Activated naive CD4-positive, alpha-beta T cell treated with anti-CD3 and anti-CD28 coated beads, Interleukin-2, amount 50 U/mL, for 24 hours (primary cell): ENCODE data around the gene KCNMA1.

ENCODE experiments used
- H3K27ac Mint-ChIP-seq: one replicate; pipeline ENCODE4 v1.8.0; 2021; ENCODE audit warnings: mild to moderate bottlenecking, mixed read lengths
- H3K27me3 Mint-ChIP-seq: one replicate; pipeline ENCODE4 v1.8.0; 2021; ENCODE audit warnings: mixed read lengths
- H3K36me3 Mint-ChIP-seq: one replicate; pipeline ENCODE4 v1.8.0; 2021; ENCODE audit warnings: mixed read lengths
- H3K4me1 Mint-ChIP-seq: one replicate; pipeline ENCODE4 v1.8.0; 2021; ENCODE audit warnings: mixed read lengths
- H3K4me3 Mint-ChIP-seq: one replicate; pipeline ENCODE4 v1.8.0; 2021; ENCODE audit warnings: mild to moderate bottlenecking, mixed read lengths
- H3K9me3 Mint-ChIP-seq: one replicate; pipeline ENCODE4 v1.8.0; 2021; ENCODE audit warnings: mixed read lengths

The KCNMA1 gene

GRCh38 chr10:77263700-77264099 is 373.9 kb downstream of the KCNMA1 start:
- Mint-ChIP-seq H3K27ac (no peak overlapping the region), H3K27me3 (no peaks in the 10 kb centered on the region), H3K4me3 (no peak overlapping the region), H3K36me3 (no peaks in the 10 kb centered on the region), H3K9me3 (no peaks in the 10 kb centered on the region), H3K4me1 (peaks cover 6% of the 10 kb centered on the region)

GRCh38 chr10:77261146-77261545 is 376.5 kb downstream of the KCNMA1 start:
- peaks cover 6% of the 10 kb centered on the region for H3K4me1 Mint-ChIP-seq
- H3K9me3 Mint-ChIP-seq: no peaks in the 10 kb centered on the region
- no peaks in the 10 kb centered on the region for H3K27me3 Mint-ChIP-seq
- H3K27ac Mint-ChIP-seq: no peak overlapping the region
- no peaks in the 10 kb centered on the region for H3K36me3 Mint-ChIP-seq
- no peak overlapping the region for H3K4me3 Mint-ChIP-seq

DNA sequence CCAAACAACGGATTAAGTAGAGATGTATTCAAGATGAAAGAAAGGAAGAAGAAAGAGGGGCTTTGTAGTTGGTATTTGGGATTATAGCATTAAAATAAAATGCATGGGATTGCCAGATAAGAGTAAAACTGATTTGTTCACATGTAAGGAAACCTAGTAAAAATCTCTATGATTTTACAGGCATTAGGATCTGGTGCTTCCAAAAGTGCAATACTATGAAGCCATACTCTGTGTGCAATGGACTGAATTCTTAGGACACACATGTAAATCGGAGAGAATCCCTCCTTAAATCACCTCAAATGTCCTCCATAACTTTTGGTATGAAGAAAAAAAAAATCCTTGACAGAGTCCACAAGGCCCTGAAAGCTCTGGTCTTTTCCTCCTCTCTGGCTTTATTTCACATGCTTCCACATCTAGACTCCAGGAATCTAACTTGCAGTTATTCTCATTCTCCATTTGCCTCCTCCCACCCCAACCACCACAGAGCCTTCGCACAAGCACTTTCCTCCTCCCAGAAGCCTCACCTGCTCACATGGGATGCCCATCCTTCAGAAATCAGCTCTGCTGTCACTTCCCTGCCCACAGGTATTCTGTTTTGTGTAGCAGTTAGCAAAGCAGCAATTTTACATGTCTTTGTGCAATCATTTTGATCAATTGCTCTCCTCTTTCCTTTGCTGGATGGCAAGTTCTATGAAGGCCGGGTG is 378.3 kb downstream of the KCNMA1 start:
- Mint-ChIP-seq H3K4me3 (no peak overlapping the region), H3K27ac (no peak overlapping the region), H3K36me3 (no peaks in the 10 kb centered on the region)

GRCh38 chr10:77256346-77256745 is 381.3 kb downstream of the KCNMA1 start:
- Mint-ChIP-seq H3K27ac (no peak overlapping the region), H3K27me3 (no peaks in the 10 kb centered on the region), H3K36me3 (no peaks in the 10 kb centered on the region), H3K9me3 (no peaks in the 10 kb centered on the region), H3K4me3 (no peak overlapping the region), H3K4me1 (no peaks in the 10 kb centered on the region)

More for the DNA sequence above, 378.3 kb downstream of the KCNMA1 start:
- Mint-ChIP-seq H3K9me3 (no peaks in the 10 kb centered on the region), H3K4me1 (peaks cover 6% of the 10 kb centered on the region), H3K27me3 (no peaks in the 10 kb centered on the region)

GRCh38 chr10:77253556-77254064 is 384.0 kb downstream of the KCNMA1 start:
- Mint-ChIP-seq H3K9me3 (no peaks in the 10 kb centered on the region), H3K27ac (no peak overlapping the region)

DNA sequence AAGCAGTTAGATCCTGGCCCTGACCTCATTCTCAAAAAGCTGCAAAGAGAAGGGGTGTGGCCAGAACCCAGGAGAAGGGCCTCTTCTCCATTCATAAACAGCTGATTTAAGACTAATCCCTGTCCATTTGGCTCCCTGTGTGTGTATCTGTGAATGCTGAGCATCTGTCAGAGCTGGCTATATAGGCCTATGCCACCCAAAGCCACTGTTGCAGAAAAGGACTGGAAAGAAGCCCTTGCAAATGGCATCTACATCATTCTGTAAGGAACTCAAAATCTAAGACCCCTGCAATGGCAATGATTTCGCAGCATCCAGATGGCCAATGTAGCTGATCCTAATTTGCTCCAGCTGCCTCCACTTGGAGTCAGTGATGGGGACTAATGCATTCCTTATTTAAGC is 384.5 kb downstream of the KCNMA1 start:
- Mint-ChIP-seq H3K4me1 (no peaks in the 10 kb centered on the region), H3K27me3 (no peaks in the 10 kb centered on the region), H3K4me3 (no peak overlapping the region), H3K36me3 (no peaks in the 10 kb centered on the region), H3K27ac (no peak overlapping the region), H3K9me3 (no peaks in the 10 kb centered on the region)

More at GRCh38 chr10:77253556-77254064, 384.0 kb downstream of the KCNMA1 start:
- H3K4me3 Mint-ChIP-seq: no peak overlapping the region
- H3K4me1 Mint-ChIP-seq: no peaks in the 10 kb centered on the region
- H3K36me3 Mint-ChIP-seq: no peaks in the 10 kb centered on the region
- H3K27me3 Mint-ChIP-seq: no peaks in the 10 kb centered on the region

GRCh38 chr10:77252380-77253146 is 385.0 kb downstream of the KCNMA1 start:
- no peaks in the 10 kb centered on the region for H3K27me3 Mint-ChIP-seq
- H3K4me3 Mint-ChIP-seq: no peak overlapping the region
- no peak overlapping the region for H3K27ac Mint-ChIP-seq
- H3K4me1 Mint-ChIP-seq: no peaks in the 10 kb centered on the region
- no peaks in the 10 kb centered on the region for H3K36me3 Mint-ChIP-seq
- H3K9me3 Mint-ChIP-seq: no peaks in the 10 kb centered on the region

- Mint-ChIP-seq H3K27me3 (no peaks in the 10 kb centered on the region), H3K27ac (no peak overlapping the region), H3K36me3 (no peaks in the 10 kb centered on the region), H3K4me3 (no peak overlapping the region), H3K4me1 (no peaks in the 10 kb centered on the region), H3K9me3 (no peaks in the 10 kb centered on the region)
Measured at GRCh38 chr10:77251297-77252013, 386.2 kb downstream of the KCNMA1 start.

DNA sequence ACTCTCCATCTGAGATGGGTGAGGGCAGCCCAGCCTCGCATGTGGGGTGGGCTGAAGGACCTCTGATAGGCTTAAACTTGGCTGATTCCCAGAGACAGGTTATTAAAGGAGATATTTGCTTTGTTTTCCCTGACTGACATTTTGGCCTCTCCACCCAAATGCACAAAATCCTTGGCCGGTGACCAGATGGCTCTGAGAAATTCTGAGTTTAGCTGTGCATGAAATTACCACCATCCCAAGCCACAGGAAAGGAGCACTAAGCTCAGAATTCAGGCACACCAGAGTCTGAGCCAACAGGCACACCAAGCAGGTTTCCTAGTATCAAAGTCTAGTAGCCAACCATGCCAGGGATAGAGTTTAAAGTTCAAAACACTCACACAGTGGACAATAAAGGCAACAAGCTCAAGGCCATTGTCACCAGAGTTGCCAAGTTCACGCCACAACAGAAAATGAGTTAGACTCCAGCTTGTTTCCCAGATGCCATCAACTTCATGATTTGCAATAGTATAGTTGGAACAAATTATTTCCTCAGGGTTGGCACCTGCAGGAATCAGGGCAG is 387.6 kb downstream of the KCNMA1 start:
- no peaks in the 10 kb centered on the region for H3K27me3 Mint-ChIP-seq
- no peaks in the 10 kb centered on the region for H3K4me1 Mint-ChIP-seq
- no peak overlapping the region for H3K4me3 Mint-ChIP-seq
- H3K27ac Mint-ChIP-seq: no peak overlapping the region
- no peaks in the 10 kb centered on the region for H3K9me3 Mint-ChIP-seq
- no peaks in the 10 kb centered on the region for H3K36me3 Mint-ChIP-seq

DNA sequence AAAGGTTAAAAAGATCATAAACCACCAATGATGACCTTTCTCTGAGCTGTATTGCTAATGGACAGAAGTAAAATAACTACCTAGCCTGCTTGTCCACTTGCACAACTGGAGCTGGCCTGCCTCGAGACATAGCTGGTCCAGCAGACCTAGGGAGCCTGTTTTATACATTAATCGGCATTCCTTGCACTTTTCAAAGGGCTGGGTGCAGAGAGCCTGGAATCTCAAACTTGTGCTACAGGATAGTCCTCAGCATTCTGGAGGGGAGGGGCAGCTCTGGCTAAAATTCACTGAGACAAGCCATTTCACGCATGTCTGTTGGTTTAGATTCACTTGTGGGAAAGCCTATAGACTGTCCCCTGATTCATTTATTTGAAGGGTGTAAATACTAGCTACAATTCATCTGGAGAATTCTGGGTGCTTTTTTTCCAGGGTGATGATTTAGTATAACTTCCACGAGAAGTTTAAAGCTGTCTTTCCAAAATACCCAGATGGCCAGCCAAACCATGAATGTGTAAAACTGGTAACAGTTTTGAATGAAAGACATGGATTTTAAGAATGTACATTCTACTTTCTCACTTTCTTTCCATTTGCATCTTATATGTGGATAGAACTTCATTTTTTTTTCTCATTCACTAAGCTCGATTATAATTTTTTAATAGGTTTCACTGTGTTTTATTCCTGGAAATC is 389.4 kb downstream of the KCNMA1 start:
- H3K9me3 Mint-ChIP-seq: no peaks in the 10 kb centered on the region
- H3K27ac Mint-ChIP-seq: no peak overlapping the region
- H3K4me3 Mint-ChIP-seq: no peak overlapping the region
- H3K27me3 Mint-ChIP-seq: no peaks in the 10 kb centered on the region
- no peaks in the 10 kb centered on the region for H3K36me3 Mint-ChIP-seq
- no peaks in the 10 kb centered on the region for H3K4me1 Mint-ChIP-seq

GRCh38 chr10:77247031-77247990 is 390.3 kb downstream of the KCNMA1 start:
- H3K27ac Mint-ChIP-seq: no peak overlapping the region
- H3K36me3 Mint-ChIP-seq: no peaks in the 10 kb centered on the region
- H3K4me1 Mint-ChIP-seq: no peaks in the 10 kb centered on the region
- H3K27me3 Mint-ChIP-seq: no peaks in the 10 kb centered on the region
- no peaks in the 10 kb centered on the region for H3K9me3 Mint-ChIP-seq
- H3K4me3 Mint-ChIP-seq: no peak overlapping the region

GRCh38 chr10:77245953-77246352 is 391.7 kb downstream of the KCNMA1 start:
- no peaks in the 10 kb centered on the region for H3K4me1 Mint-ChIP-seq
- H3K27ac Mint-ChIP-seq: no peak overlapping the region
- no peaks in the 10 kb centered on the region for H3K9me3 Mint-ChIP-seq
- H3K36me3 Mint-ChIP-seq: no peaks in the 10 kb centered on the region
- H3K4me3 Mint-ChIP-seq: no peak overlapping the region
- no peaks in the 10 kb centered on the region for H3K27me3 Mint-ChIP-seq

DNA sequence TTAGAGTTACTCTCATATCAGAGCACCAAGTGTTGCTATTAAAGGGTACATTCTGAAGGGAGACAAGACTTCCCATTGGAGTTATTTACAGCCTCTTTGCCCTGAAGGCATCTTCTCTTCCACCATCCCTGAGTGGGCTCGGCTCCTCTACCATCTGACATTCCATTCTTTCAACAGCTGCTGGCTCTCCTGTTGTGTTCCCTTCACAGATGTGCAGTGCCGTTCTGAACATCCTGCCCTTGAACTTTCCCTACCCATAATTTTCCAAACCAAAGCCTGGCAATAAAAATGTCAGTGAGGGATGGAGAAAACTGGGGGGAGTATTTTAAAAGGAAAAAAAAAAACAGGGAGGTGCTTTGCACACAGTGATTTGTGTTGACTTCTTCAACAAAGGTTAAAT is 392.9 kb downstream of the KCNMA1 start:
- no peaks in the 10 kb centered on the region for H3K36me3 Mint-ChIP-seq
- H3K27me3 Mint-ChIP-seq: no peaks in the 10 kb centered on the region
- H3K9me3 Mint-ChIP-seq: no peaks in the 10 kb centered on the region
- H3K4me1 Mint-ChIP-seq: no peaks in the 10 kb centered on the region
- no peak overlapping the region for H3K27ac Mint-ChIP-seq
- H3K4me3 Mint-ChIP-seq: no peak overlapping the region

DNA sequence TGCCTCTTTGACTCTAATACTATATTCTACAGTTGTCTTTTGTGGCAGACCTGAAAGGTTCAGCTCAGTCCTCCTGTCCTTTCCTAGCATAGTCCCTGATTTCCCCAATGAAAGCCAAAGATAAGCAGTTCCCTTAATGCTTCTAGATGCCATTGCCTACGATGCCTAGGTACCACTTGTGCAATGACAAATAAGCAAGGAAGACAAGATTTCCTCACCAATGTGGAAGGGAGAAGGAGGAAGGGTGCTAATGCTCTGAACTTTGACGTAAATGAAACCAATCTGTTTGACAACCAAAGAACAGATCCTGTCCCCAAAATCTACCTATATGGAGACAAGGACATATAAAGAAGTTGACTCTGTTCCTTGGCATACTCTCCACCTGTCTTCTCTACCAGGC is 393.3 kb downstream of the KCNMA1 start:
- no peaks in the 10 kb centered on the region for H3K4me1 Mint-ChIP-seq

More for the DNA sequence above, 393.3 kb downstream of the KCNMA1 start:
- Mint-ChIP-seq H3K27ac (no peak overlapping the region), H3K9me3 (no peaks in the 10 kb centered on the region), H3K27me3 (peaks cover 1% of the 10 kb centered on the region), H3K4me3 (no peak overlapping the region), H3K36me3 (no peaks in the 10 kb centered on the region)
